ENCODE data around the gene NHS.

Gene NHS

GRCh38 chrX:17613979-17614588 is 239.1 kb downstream of the NHS start:
- Mint-ChIP-seq H3K9me3 (no peaks in the 10 kb centered on the region), H3K4me3 (no peak overlapping the region), H3K27ac (no peak overlapping the region), H3K36me3 (no peaks in the 10 kb centered on the region), H3K27me3 (peaks cover 5 to 15% of the 10 kb centered on the region in 2 donors), H3K4me1 (no peaks in the 10 kb centered on the region)
- ATAC-seq (replicated peaks) (no peak), DNase-seq (no peak)

- no peak for ATAC-seq (replicated peaks)
- DNase-seq = no peak
- Mint-ChIP-seq H3K4me1 (no peaks in the 10 kb centered on the region), H3K4me3 (no peak overlapping the region), H3K27me3 (peaks cover 5 to 8% of the 10 kb centered on the region in 2 donors), H3K36me3 (no peaks in the 10 kb centered on the region), H3K9me3 (no peaks in the 10 kb centered on the region), H3K27ac (no peak overlapping the region)
Observed at GRCh38 chrX:17616936-17617335, 241.9 kb downstream of the NHS start.

GRCh38 chrX:17617806-17618205 is 242.8 kb downstream of the NHS start:
- no peak overlapping the region for H3K4me3 Mint-ChIP-seq
- DNase-seq (no peak), ATAC-seq (replicated peaks) (no peak)
- H3K36me3 Mint-ChIP-seq = no peaks in the 10 kb centered on the region
- no peaks in the 10 kb centered on the region for H3K4me1 Mint-ChIP-seq
- no peak overlapping the region for H3K27ac Mint-ChIP-seq
- no peaks in the 10 kb centered on the region for H3K9me3 Mint-ChIP-seq
- H3K27me3 Mint-ChIP-seq = peaks cover 0 to under 1% of the 10 kb centered on the region in 2 donors

GRCh38 chrX:17621566-17622270 is 246.7 kb downstream of the NHS start:
- Mint-ChIP-seq H3K4me3 (no peak overlapping the region), H3K9me3 (peaks cover 0 to 3% of the 10 kb centered on the region in 2 donors), H3K27ac (no peak overlapping the region), H3K36me3 (no peaks in the 10 kb centered on the region), H3K27me3 (peaks cover 0 to 5% of the 10 kb centered on the region in 2 donors), H3K4me1 (no peaks in the 10 kb centered on the region)
- no peak for ATAC-seq (replicated peaks)
- no peak for DNase-seq

- H3K27me3 Mint-ChIP-seq = peaks cover 0 to 5% of the 10 kb centered on the region in 2 donors
- H3K9me3 Mint-ChIP-seq = peaks cover 0 to 3% of the 10 kb centered on the region in 2 donors
- DNase-seq (no peak), ATAC-seq (replicated peaks) (no peak)
- no peaks in the 10 kb centered on the region for H3K4me1 Mint-ChIP-seq
- H3K36me3 Mint-ChIP-seq = no peaks in the 10 kb centered on the region
- H3K4me3 Mint-ChIP-seq = no peak overlapping the region
- no peak overlapping the region for H3K27ac Mint-ChIP-seq
Observed at GRCh38 chrX:17622331-17622730, 247.3 kb downstream of the NHS start.

- H3K27ac Mint-ChIP-seq = no peak overlapping the region
- ATAC-seq (replicated peaks) = no peak
- peaks cover 0 to 5% of the 10 kb centered on the region in 2 donors for H3K27me3 Mint-ChIP-seq
- no peaks in the 10 kb centered on the region for H3K36me3 Mint-ChIP-seq
- H3K9me3 Mint-ChIP-seq = peaks cover 0 to 3% of the 10 kb centered on the region in 2 donors
- no peaks in the 10 kb centered on the region for H3K4me1 Mint-ChIP-seq
- H3K4me3 Mint-ChIP-seq = no peak overlapping the region
- DNase-seq = no peak
Observed at GRCh38 chrX:17623750-17624149, 248.8 kb downstream of the NHS start.

- ATAC-seq (replicated peaks) (no peak), DNase-seq (no peak)
- Mint-ChIP-seq H3K4me1 (no peaks in the 10 kb centered on the region), H3K27me3 (peaks cover 0 to 18% of the 10 kb centered on the region in 2 donors), H3K27ac (no peak overlapping the region), H3K4me3 (no peak overlapping the region), H3K9me3 (peaks cover 0 to 3% of the 10 kb centered on the region in 2 donors), H3K36me3 (no peaks in the 10 kb centered on the region)
Observed at GRCh38 chrX:17627026-17627425, 252.0 kb downstream of the NHS start.

GRCh38 chrX:17628976-17629375 is 254.0 kb downstream of the NHS start:
- DNase-seq (no peak), ATAC-seq (replicated peaks) (no peak)
- Mint-ChIP-seq H3K4me1 (no peaks in the 10 kb centered on the region), H3K9me3 (peaks cover 0 to 3% of the 10 kb centered on the region in 2 donors), H3K27me3 (peaks cover 0 to 18% of the 10 kb centered on the region in 2 donors), H3K36me3 (no peaks in the 10 kb centered on the region), H3K4me3 (no peak overlapping the region), H3K27ac (no peak overlapping the region)

GRCh38 chrX:17629519-17629918 is 254.5 kb downstream of the NHS start:
- H3K27me3 Mint-ChIP-seq = peaks cover 0 to 18% of the 10 kb centered on the region in 2 donors
- no peak for ATAC-seq (replicated peaks)
- H3K9me3 Mint-ChIP-seq = peaks cover 0 to under 1% of the 10 kb centered on the region in 2 donors
- H3K27ac Mint-ChIP-seq = no peak overlapping the region
- H3K4me3 Mint-ChIP-seq = no peak overlapping the region
- no peaks in the 10 kb centered on the region for H3K4me1 Mint-ChIP-seq
- DNase-seq = no peak
- H3K36me3 Mint-ChIP-seq = no peaks in the 10 kb centered on the region

GRCh38 chrX:17631647-17632046 is 256.6 kb downstream of the NHS start:
- no peaks in the 10 kb centered on the region for H3K4me1 Mint-ChIP-seq

GRCh38 chrX:17632942-17633341 is 257.9 kb downstream of the NHS start:
- no peak for DNase-seq
- Mint-ChIP-seq H3K27me3 (peaks cover 6 to 16% of the 10 kb centered on the region in 2 donors), H3K36me3 (no peaks in the 10 kb centered on the region), H3K9me3 (no peaks in the 10 kb centered on the region), H3K4me1 (no peaks in the 10 kb centered on the region), H3K27ac (no peak overlapping the region), H3K4me3 (no peak overlapping the region)
- ATAC-seq (replicated peaks) = no peak

More at GRCh38 chrX:17631647-17632046, 256.6 kb downstream of the NHS start:
- H3K4me3 Mint-ChIP-seq = no peak overlapping the region
- H3K27me3 Mint-ChIP-seq = peaks cover 6 to 16% of the 10 kb centered on the region in 2 donors
- DNase-seq (no peak), ATAC-seq (replicated peaks) (no peak)
- no peaks in the 10 kb centered on the region for H3K36me3 Mint-ChIP-seq
- no peaks in the 10 kb centered on the region for H3K9me3 Mint-ChIP-seq
- H3K27ac Mint-ChIP-seq = no peak overlapping the region

GRCh38 chrX:17633546-17633945 is 258.5 kb downstream of the NHS start:
- no peak for DNase-seq
- Mint-ChIP-seq H3K27ac (no peak overlapping the region), H3K27me3 (peaks cover 6 to 16% of the 10 kb centered on the region in 2 donors), H3K9me3 (no peaks in the 10 kb centered on the region), H3K4me1 (no peaks in the 10 kb centered on the region), H3K4me3 (no peak overlapping the region), H3K36me3 (no peaks in the 10 kb centered on the region)
- no peak for ATAC-seq (replicated peaks)

- DNase-seq = no peak
- no peak for ATAC-seq (replicated peaks)
- Mint-ChIP-seq H3K4me1 (no peaks in the 10 kb centered on the region), H3K27me3 (peaks cover 6 to 9% of the 10 kb centered on the region in 2 donors), H3K27ac (no peak overlapping the region), H3K9me3 (no peaks in the 10 kb centered on the region), H3K4me3 (no peak overlapping the region), H3K36me3 (no peaks in the 10 kb centered on the region)
Observed at GRCh38 chrX:17634542-17635207, 259.7 kb downstream of the NHS start.

GRCh38 chrX:17635231-17635630 is 260.2 kb downstream of the NHS start:
- ATAC-seq (replicated peaks) (no peak), DNase-seq (no peak)
- H3K4me3 Mint-ChIP-seq = no peak overlapping the region
- no peaks in the 10 kb centered on the region for H3K9me3 Mint-ChIP-seq
- H3K36me3 Mint-ChIP-seq = no peaks in the 10 kb centered on the region
- peaks cover 6 to 9% of the 10 kb centered on the region in 2 donors for H3K27me3 Mint-ChIP-seq
- H3K4me1 Mint-ChIP-seq = no peaks in the 10 kb centered on the region
- no peak overlapping the region for H3K27ac Mint-ChIP-seq

- H3K9me3 Mint-ChIP-seq = no peaks in the 10 kb centered on the region
- DNase-seq = no peak
- no peaks in the 10 kb centered on the region for H3K36me3 Mint-ChIP-seq
- H3K27ac Mint-ChIP-seq = no peak overlapping the region
- H3K27me3 Mint-ChIP-seq = peaks cover 4 to 6% of the 10 kb centered on the region in 2 donors
- H3K4me1 Mint-ChIP-seq = no peaks in the 10 kb centered on the region
- ATAC-seq (replicated peaks) = no peak
- no peak overlapping the region for H3K4me3 Mint-ChIP-seq
Observed at GRCh38 chrX:17637235-17637634, 262.2 kb downstream of the NHS start.

All from stimulated activated naive B cell treated with anti-CD40 and anti-IgM and Interleukin-4, amounts not matched to agents 10 μg/mL and 1 μg/mL and 100 μg/mL, for 72 hours (primary cell).